HCT116 (cell line): ENCODE data around the gene TEAD3. TPM values are rescaled to one million over a fixed set of nuclear protein-coding genes. Genes with fewer than 3 reads are reported as not detected.
A peak's percentile ranks its signal among the peaks of the same experiment; 100 is the strongest.

Experiments used
- ATAC-seq: fragments of 200-7000 bp; cut with Tn5 transposase; 2 replicates; pipeline ENCODE4 v1.9.1; 2020; ENCODE audit warnings: mild to moderate bottlenecking, moderate library complexity
- BruUV-seq: library from RNA; stranded (reverse); fragments of 400-500 nt; replicated peaks from 2 replicates; lab custom pipeline; 2021; lab: Mats Ljungman, UMichigan
- CTCF ChIA-PET: fragments of 300-600 bp; sonication (Branson Sonifier 250); formaldehyde crosslinking; loops from one replicate; lab custom pipeline; 2021; ENCODE audit warnings: antibody characterized with exemption; lab: Charles Lee
- POLR2A ChIA-PET: fragments of 300-600, 350-600 bp; sonication (Branson Sonifier 250); formaldehyde crosslinking; loops from one replicate; lab custom pipeline; 2021; ENCODE audit warnings: antibody characterized with exemption; lab: Charles Lee
- RAD21 ChIA-PET, 2 experiments: fragments of 300-600 bp; sonication (Branson Sonifier 250); formaldehyde crosslinking; loops; one replicate each; lab custom pipeline; 2023; ENCODE audit warnings: low total read pairs in 2 of 2; ENCODE audit not compliant: uncharacterized antibody in 2 of 2, unreplicated experiment in 2 of 2, low non-redundant PET in 1 of 2; lab: Charles Lee
- DNase-seq: peaks from one replicate; pipeline ENCODE4 v3.0.0-alpha.2; 2010; ENCODE audit warnings: low read depth, low spot score
- H2AFZ ChIP-seq: fragments of 200-600 bp; shearing (Covaris generic), sonication (generic); 2 replicates; pipeline ENCODE4 v1.6.1; 2017; ENCODE audit warnings: low read depth, mixed run types, mixed read lengths, antibody characterized with exemption, low read length; ENCODE audit not compliant: poor library complexity, severe bottlenecking
- H3K27ac ChIP-seq: 2 replicates; pipeline ENCODE4 v1.5.1; 2012; ENCODE audit warnings: low read depth, low read length
- H3K27me3 ChIP-seq: fragments of 200-600 bp; sonication (generic); 2 replicates; pipeline ENCODE4 v1.6.1; 2016; ENCODE audit warnings: mixed run types, low read length, mixed read lengths; ENCODE audit not compliant: insufficient read depth
- H3K36me3 ChIP-seq, 2 experiments: fragments of 200-500 bp in 1 of 2; fragments of 200-600 bp in 1 of 2; sonication (Bioruptor generic) in 1 of 2; sonication (generic) in 1 of 2; 2 replicates each; pipeline versions ENCODE4 v1.5.1 to v1.6.1; 2014 to 2016; ENCODE audit warnings: low read length in 2 of 2, inconsistent platforms in 1 of 2, mixed read lengths in 1 of 2, mixed run types in 1 of 2; ENCODE audit not compliant: insufficient read depth in 2 of 2, control insufficient read depth in 1 of 2
- H3K4me1 ChIP-seq, 2 experiments: fragments of 200-600 bp in 1 of 2; sonication (generic) in 1 of 2; 2 replicates each; pipeline versions ENCODE4 v1.5.1 to v1.6.1; 2012 to 2017; ENCODE audit warnings: low read length in 2 of 2, inconsistent platforms in 1 of 2, mild to moderate bottlenecking in 1 of 2, mixed read lengths in 1 of 2, mixed run types in 1 of 2, moderate library complexity in 1 of 2; ENCODE audit not compliant: insufficient read depth in 2 of 2, control insufficient read depth in 1 of 2
- H3K4me2 ChIP-seq: fragments of 200-600 bp; sonication (generic); 2 replicates; pipeline ENCODE4 v1.6.1; 2017; ENCODE audit warnings: mixed run types, low read length, mixed read lengths
- H3K4me3 ChIP-seq, 2 experiments: fragments of 200-600 bp in 1 of 2; sonication (generic) in 1 of 2; replicated peaks in 1 of 2; 2 replicates each; pipeline ENCODE4 v1.5.1; 2011 to 2016; ENCODE audit warnings: low read length in 2 of 2, control low read depth in 1 of 2, low read depth in 1 of 2, mild to moderate bottlenecking in 1 of 2, mixed read lengths in 1 of 2, mixed run types in 1 of 2
- H3K79me2 ChIP-seq: fragments of 200-600 bp; sonication (generic); 2 replicates; pipeline ENCODE4 v1.6.1; 2017; ENCODE audit warnings: mild to moderate bottlenecking, mixed run types, low read length, moderate library complexity, mixed read lengths; ENCODE audit not compliant: insufficient read depth
- H3K9ac ChIP-seq: fragments of 200-600 bp; sonication (generic); 2 replicates; pipeline ENCODE4 v1.6.1; 2016; ENCODE audit warnings: low read length, mixed read lengths
- H3K9me2 ChIP-seq: fragments of 200-600 bp; sonication (generic), shearing (Covaris generic); 2 replicates; pipeline ENCODE4 v1.6.1; 2017; ENCODE audit warnings: mixed run types, mild to moderate bottlenecking, moderate library complexity; ENCODE audit not compliant: insufficient read depth
- H3K9me3 ChIP-seq, 2 experiments: fragments of 200-500 bp in 1 of 2; fragments of 200-600 bp in 1 of 2; sonication (Bioruptor generic) in 1 of 2; sonication (generic) in 1 of 2; 2 replicates each; pipeline ENCODE4 v1.6.1; 2014 to 2017; ENCODE audit warnings: low read length in 2 of 2, mixed read lengths in 2 of 2, inconsistent platforms in 1 of 2, low read depth in 1 of 2, mild to moderate bottlenecking in 1 of 2, mixed run types in 1 of 2, moderate library complexity in 1 of 2; ENCODE audit not compliant: control insufficient read depth in 1 of 2, insufficient read depth in 1 of 2
- H4K20me1 ChIP-seq: fragments of 200-600 bp; sonication (generic), shearing (Covaris generic); 2 replicates; pipeline ENCODE4 v1.6.1; 2017; ENCODE audit warnings: mixed run types, mild to moderate bottlenecking, moderate library complexity; ENCODE audit not compliant: insufficient read depth
- CBX3 ChIP-seq: IDR thresholded peaks from 2 replicates; pipeline ENCODE4 v1.6.1; 2012; ENCODE audit warnings: low read depth
- CEBPB ChIP-seq: IDR thresholded peaks from 2 replicates; pipeline ENCODE4 v1.6.1; 2012; ENCODE audit warnings: low read depth
- EGR1 ChIP-seq: IDR thresholded peaks from 2 replicates; pipeline ENCODE4 v1.6.1; 2012; ENCODE audit warnings: low read depth
- ELF1 ChIP-seq: IDR thresholded peaks from 2 replicates; pipeline ENCODE4 v1.6.1; 2012; ENCODE audit warnings: low read depth, borderline replicate concordance
- FOSL1 ChIP-seq: IDR thresholded peaks from 2 replicates; pipeline ENCODE4 v1.6.1; 2012; ENCODE audit warnings: low read depth
- JUND ChIP-seq: IDR thresholded peaks from 2 replicates; pipeline ENCODE4 v1.6.1; 2012
- POLR2A ChIP-seq: IDR thresholded peaks from 2 replicates; pipeline ENCODE4 v1.7.0; 2011; ENCODE audit warnings: borderline replicate concordance; ENCODE audit not compliant: insufficient read depth, insufficient read length; ENCODE audit errors: extremely low read depth
- POLR2AphosphoS5 ChIP-seq: IDR thresholded peaks from 2 replicates; pipeline ENCODE4 v1.6.1; 2011; ENCODE audit warnings: mild to moderate bottlenecking, low read depth, low read length, moderate library complexity
- RAD21 ChIP-seq: IDR thresholded peaks from 2 replicates; pipeline ENCODE4 v1.6.1; 2012; ENCODE audit warnings: low read depth, mild to moderate bottlenecking
- SIN3A ChIP-seq: IDR thresholded peaks from 2 replicates; pipeline ENCODE4 v1.6.1; 2012; ENCODE audit warnings: low read depth
- SP1 ChIP-seq: IDR thresholded peaks from 2 replicates; pipeline ENCODE4 v1.6.1; 2012; ENCODE audit warnings: low read depth
- SRF ChIP-seq: IDR thresholded peaks from 2 replicates; pipeline ENCODE4 v1.6.1; 2012; ENCODE audit warnings: low read depth
- TCF7L2 ChIP-seq: IDR thresholded peaks from 2 replicates; pipeline ENCODE4 v1.7.0; 2011; ENCODE audit warnings: borderline replicate concordance, inconsistent platforms; ENCODE audit not compliant: insufficient read depth, insufficient read length; ENCODE audit errors: extremely low read depth
- YY1 ChIP-seq: IDR thresholded peaks from 2 replicates; pipeline ENCODE4 v1.6.1; 2011; ENCODE audit warnings: low read length, low read depth, moderate library complexity, mild to moderate bottlenecking; ENCODE audit not compliant: insufficient replicate concordance; ENCODE audit errors: extremely low read depth
- ZBTB33 ChIP-seq: IDR thresholded peaks from 2 replicates; pipeline ENCODE4 v1.6.1; 2011; ENCODE audit warnings: mild to moderate bottlenecking, low read length, moderate library complexity; ENCODE audit not compliant: insufficient replicate concordance; ENCODE audit errors: extremely low read depth
- ZNF274 ChIP-seq: fragments of 200-500 bp; sonication (Bioruptor generic); IDR thresholded peaks from 2 replicates; pipeline ENCODE4 v1.6.1; 2014; ENCODE audit warnings: mild to moderate bottlenecking, low read depth, low read length, inconsistent platforms
- intact Hi-C: fragments of 100-400 bp; cut with micrococcal nuclease; formaldehyde crosslinking; loops from 2 replicates; pipeline ENCODE4 v1.10.0; 2022
- total RNA-seq: library from RNA; stranded (reverse); gene quantifications from one replicate; pipeline ENCODE4 v1.2.1, GENCODE V29; 2021; ENCODE audit not compliant: unreplicated experiment
- TF ChIP-seq, protein P1 (sequence below): IDR thresholded peaks from 2 replicates; pipeline ENCODE4 v1.6.1; 2012
- TF ChIP-seq, protein P2 (sequence below): IDR thresholded peaks from 2 replicates; pipeline ENCODE4 v1.6.1; 2012

The TEAD3 gene
- total RNA-seq, 1 experiment from 2014 or later: 21.8 TPM

DNA sequence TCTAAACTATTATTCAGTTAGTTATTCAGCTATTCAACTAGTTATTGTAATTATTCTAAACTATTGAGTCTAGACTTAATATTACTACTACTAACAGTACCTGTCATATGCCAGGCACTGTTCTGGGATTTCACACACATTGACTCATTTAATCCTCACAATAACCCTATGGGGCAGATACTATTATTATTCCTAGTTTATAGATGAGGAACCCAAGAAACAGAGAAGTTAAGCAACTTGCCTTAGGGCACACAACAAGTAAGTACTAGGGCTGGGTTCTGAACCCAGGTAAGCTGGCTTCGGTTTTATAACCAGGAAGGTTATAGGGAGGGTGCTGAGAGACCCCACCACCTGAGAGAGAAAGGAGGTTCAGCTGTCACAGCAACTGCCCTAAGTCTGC, 7.8 kb downstream of the TEAD3 start:
- H3K4me1 ChIP-seq: peaks cover 70 to 88% of the 10 kb centered on the region in 2 experiments
- no peaks in the 10 kb centered on the region for H3K27me3 ChIP-seq
- H3K4me3 ChIP-seq: no peak overlapping the region
- H3K27ac ChIP-seq: no peak overlapping the region
- no peaks in the 10 kb centered on the region for H3K9me3 ChIP-seq
- no peaks in the 10 kb centered on the region for H4K20me1 ChIP-seq
- CTCF ChIA-PET: no interaction called here
- no peak overlapping the region for H3K4me2 ChIP-seq
- H3K9me2 ChIP-seq: no peaks in the 10 kb centered on the region
- no peak for TF ChIP-seq CEBPB
- TF ChIP-seq, all 23 proteins: peak for 0
- no peak overlapping the region for H2AFZ ChIP-seq
- no TSS peak for BruUV-seq
- ATAC-seq: no peak
- ChIA-PET POLR2A (interaction anchor here (1.6 to 8.1 kb wide), 2 partner anchors 13 to 17 kb away, joined by 3 to 48 read pairs; no protein-coding TSS in a partner anchor), RAD21 (no interaction called here)
- peaks cover 55% of the 10 kb centered on the region for H3K79me2 ChIP-seq
- intact Hi-C loops: no loop called here
- no peak for DNase-seq
- no peaks in the 10 kb centered on the region for H3K36me3 ChIP-seq
- H3K9ac ChIP-seq: no peak overlapping the region

DNA sequence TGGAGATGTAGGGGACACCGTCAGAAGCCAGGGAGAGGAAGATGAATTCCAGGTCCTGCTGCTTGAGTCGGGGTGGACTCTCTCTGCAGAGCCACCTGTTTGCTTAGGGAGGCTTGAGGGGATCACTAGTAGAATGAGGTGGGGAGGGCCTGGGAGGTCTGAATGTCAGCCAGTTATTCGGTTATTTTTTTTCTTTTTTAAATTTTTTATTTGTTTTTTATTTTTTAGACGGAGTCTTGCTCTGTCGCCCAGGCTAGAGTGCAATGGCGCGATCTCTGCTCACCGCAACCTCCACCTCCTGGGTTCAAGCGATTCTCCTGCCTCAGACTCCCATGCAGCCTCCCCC, 8.4 kb downstream of the TEAD3 start:
- H3K36me3 ChIP-seq: no peaks in the 10 kb centered on the region
- DNase-seq (no peak), ATAC-seq (no peak)
- peaks cover 70 to 94% of the 10 kb centered on the region in 2 experiments for H3K4me1 ChIP-seq
- peaks cover 53% of the 10 kb centered on the region for H3K79me2 ChIP-seq
- ChIA-PET CTCF (no interaction called here), POLR2A (interaction anchor here (0.5 to 8.1 kb wide), 3 partner anchors 8 to 16 kb away, joined by 3 to 48 read pairs (median 3); partner anchors contain the start of gene TEAD3), RAD21 (no interaction called here)
- peak overlapping the region; percentile 84 for H3K4me2 ChIP-seq
- H3K9ac ChIP-seq: peak overlapping the region; percentile 41
- no peaks in the 10 kb centered on the region for H3K27me3 ChIP-seq
- no peak for TF ChIP-seq POLR2AphosphoS5
- TF ChIP-seq ZNF274: no peak
- TF ChIP-seq ELF1: no peak
- TF ChIP-seq CEBPB: no peak
- no peak for TF ChIP-seq POLR2A
- no peak for TF ChIP-seq CBX3
- TF ChIP-seq TCF7L2: no peak
- TF ChIP-seq YY1: no peak
- TF ChIP-seq SRF: no peak
- no peak for TF ChIP-seq SP1
- TF ChIP-seq, protein P1, sequence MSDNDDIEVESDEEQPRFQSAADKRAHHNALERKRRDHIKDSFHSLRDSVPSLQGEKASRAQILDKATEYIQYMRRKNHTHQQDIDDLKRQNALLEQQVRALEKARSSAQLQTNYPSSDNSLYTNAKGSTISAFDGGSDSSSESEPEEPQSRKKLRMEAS: no peak
- no peak for TF ChIP-seq SIN3A
- TF ChIP-seq ZBTB33: no peak
- TF ChIP-seq, protein P2, sequence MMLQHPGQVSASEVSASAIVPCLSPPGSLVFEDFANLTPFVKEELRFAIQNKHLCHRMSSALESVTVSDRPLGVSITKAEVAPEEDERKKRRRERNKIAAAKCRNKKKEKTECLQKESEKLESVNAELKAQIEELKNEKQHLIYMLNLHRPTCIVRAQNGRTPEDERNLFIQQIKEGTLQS: no peak
- TF ChIP-seq EGR1: no peak
- no peak for TF ChIP-seq FOSL1
- TF ChIP-seq RAD21: no peak
- TF ChIP-seq JUND: no peak
- H4K20me1 ChIP-seq: no peaks in the 10 kb centered on the region
- peak overlapping the region; percentile 97 for H3K27ac ChIP-seq
- no peaks in the 10 kb centered on the region for H3K9me2 ChIP-seq
- intact Hi-C loops: no loop called here
- H3K4me3 ChIP-seq: peak overlapping the region in 1 of 2 experiments; percentile 19; a peak in 1 of 4 replicates
- no peak overlapping the region for H2AFZ ChIP-seq
- no TSS peak for BruUV-seq
- H3K9me3 ChIP-seq: no peaks in the 10 kb centered on the region
